Kidney capillary endothelial cell (primary cell): ENCODE results near the gene ANKRD11.
"Not testable (repeated sequence)": the region's sequence is repeated elsewhere in the genome, so short reads cannot be mapped to it uniquely, and the experiment has no call there.

ENCODE experiments used
- DNase-seq: peaks from one replicate; pipeline ENCODE4 v3.0.0-alpha.2; 2018; ENCODE audit warnings: low spot score

ANKRD11 gene

GRCh38 chr16:89344846-89345611, 145.3 kb downstream of the ANKRD11 start:
- DNase-seq: no peak

- DNase-seq: no peak
Observed at GRCh38 chr16:89344458-89344834, 145.9 kb downstream of the ANKRD11 start.

- no peak for DNase-seq
Observed at GRCh38 chr16:89343501-89344457, 146.6 kb downstream of the ANKRD11 start.

GRCh38 chr16:89341697-89342694, 148.4 kb downstream of the ANKRD11 start:
- DNase-seq: no peak

- no peak for DNase-seq
Observed at GRCh38 chr16:89341279-89341678, 149.1 kb downstream of the ANKRD11 start.

- no peak for DNase-seq
Observed at GRCh38 chr16:89338863-89339262, 151.5 kb downstream of the ANKRD11 start.

- no peak for DNase-seq
Observed at GRCh38 chr16:89337965-89338364, 152.4 kb downstream of the ANKRD11 start.

- DNase-seq: no peak
Observed at GRCh38 chr16:89335803-89336485, 154.4 kb downstream of the ANKRD11 start.

- no peak for DNase-seq
Observed at GRCh38 chr16:89334988-89335802, 155.2 kb downstream of the ANKRD11 start.

GRCh38 chr16:89334461-89334860, 155.9 kb downstream of the ANKRD11 start:
- no peak for DNase-seq

GRCh38 chr16:89334050-89334449, 156.3 kb downstream of the ANKRD11 start:
- no peak for DNase-seq

- not testable (repeated sequence) for DNase-seq
Observed at GRCh38 chr16:89333401-89334001, 156.9 kb downstream of the ANKRD11 start.

- no peak for DNase-seq
Observed at GRCh38 chr16:89332902-89333245, 157.5 kb downstream of the ANKRD11 start.

GRCh38 chr16:89332243-89332901, 158.0 kb downstream of the ANKRD11 start:
- no peak for DNase-seq

- DNase-seq: no peak
Observed at GRCh38 chr16:89331371-89332109, 158.8 kb downstream of the ANKRD11 start.

- peak; percentile 98 for DNase-seq
Observed at GRCh38 chr16:89330177-89330856, 160.0 kb downstream of the ANKRD11 start.

- DNase-seq: not testable (repeated sequence)
Observed at GRCh38 chr16:89329830-89330176, 160.6 kb downstream of the ANKRD11 start.
